HCEC 1CT (cell line): ENCODE measurements around the gene KCNK7.

Experiments
- DNase-seq: peaks from one replicate; pipeline ENCODE4 v3.0.0-alpha.2; 2017

Gene KCNK7

GRCh38 chr11:65554057-65554818, 41.4 kb downstream of the KCNK7 start:
- DNase-seq: no peak

GRCh38 chr11:65553301-65554001, 42.1 kb downstream of the KCNK7 start:
- no peak for DNase-seq

GRCh38 chr11:65552388-65552951, 43.1 kb downstream of the KCNK7 start:
- DNase-seq: no peak

DNA sequence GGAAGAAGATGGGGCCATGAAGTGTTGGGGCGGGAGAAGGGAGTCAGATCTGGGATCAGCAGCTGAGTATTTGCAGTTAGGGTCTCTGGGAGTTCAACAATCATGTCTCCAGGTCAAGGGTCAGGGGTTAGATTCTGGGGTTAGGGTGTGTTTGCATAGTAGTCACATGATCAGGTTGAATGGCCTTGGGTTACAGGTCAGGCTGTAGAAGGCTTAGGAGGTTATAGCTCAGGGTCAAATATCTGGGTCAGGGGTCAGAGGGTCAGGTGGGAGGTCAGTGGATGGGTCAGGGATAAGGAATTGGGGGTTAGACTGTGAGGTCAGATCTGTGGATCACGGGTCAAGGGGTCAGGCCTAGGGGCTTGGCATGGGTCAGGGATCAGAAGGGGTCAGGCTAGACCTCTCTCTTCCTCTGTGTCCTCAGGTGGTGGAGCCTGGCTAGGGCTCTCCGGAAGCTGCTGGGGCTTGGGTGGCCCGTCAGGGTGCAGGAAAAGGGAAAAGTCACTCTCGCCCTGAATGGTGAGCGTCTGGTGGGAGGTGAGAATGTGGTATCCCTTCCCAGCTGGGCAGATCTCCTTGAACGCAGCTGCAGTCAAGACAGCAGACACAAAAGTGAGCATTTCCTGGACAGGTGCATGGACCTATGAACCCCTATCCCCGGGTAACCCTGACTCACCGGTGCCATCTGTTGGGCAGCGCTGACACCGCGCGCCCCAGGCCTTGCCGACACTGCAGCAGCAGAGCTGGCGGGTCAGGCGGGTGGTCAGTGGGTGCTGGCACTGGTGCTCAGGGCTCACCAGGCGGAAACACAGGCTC, 43.8 kb downstream of the KCNK7 start:
- no peak for DNase-seq

- no peak for DNase-seq
Observed at GRCh38 chr11:65549096-65549495, 46.5 kb downstream of the KCNK7 start.

DNA sequence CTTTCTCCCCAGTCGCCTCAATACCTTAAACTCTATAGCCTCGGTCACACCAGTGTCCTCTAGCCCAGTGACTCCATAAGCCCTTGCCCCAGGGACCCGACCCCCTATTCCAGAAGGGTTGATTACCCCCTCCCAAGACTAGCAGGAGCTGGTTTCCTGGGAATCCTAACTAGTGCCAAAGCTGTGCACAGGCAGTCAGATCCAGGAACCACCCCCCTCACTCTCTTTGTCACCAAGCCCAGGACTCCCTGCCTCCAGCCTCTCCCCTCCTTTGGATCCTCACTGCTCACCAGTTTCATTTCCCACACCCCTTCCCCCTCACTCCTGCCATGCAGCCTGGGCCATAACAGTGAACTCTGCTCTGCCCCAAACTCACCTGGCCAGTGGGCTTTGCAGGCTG, 47.2 kb downstream of the KCNK7 start:
- DNase-seq: no peak

DNA sequence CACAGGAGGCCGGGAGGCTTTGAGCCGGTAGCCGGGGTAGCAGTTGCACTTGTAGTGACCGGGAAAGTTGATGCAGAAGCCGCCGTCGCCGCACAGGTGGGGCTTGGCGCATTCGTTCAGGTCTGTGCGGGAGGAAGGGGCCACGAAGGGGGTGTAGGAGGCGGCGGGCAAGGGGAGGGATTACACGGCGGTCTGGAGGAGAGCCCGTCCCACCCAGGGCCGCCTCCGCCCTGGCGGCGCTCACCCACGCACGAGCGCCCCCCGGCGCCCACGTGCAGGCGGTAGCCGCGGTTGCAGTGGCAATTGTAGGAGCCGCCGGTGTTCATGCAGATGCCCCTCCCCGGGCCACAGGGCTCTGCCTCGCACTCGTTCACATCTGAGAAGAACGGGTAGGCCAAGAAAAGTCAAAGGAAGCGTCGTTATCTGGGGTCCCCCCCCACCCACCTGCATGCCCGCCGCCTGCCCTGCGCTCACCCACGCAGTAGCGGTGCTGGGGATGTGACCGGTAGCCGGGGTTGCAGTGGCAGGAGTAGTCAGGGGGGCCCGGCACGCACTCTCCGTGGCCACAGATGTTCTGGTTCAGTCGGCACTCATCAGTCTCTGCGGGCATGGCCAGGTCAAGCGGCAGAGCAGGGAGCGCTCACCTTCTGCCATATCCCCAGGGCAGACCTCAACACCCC, 48.0 kb downstream of the KCNK7 start:
- DNase-seq: no peak

DNA sequence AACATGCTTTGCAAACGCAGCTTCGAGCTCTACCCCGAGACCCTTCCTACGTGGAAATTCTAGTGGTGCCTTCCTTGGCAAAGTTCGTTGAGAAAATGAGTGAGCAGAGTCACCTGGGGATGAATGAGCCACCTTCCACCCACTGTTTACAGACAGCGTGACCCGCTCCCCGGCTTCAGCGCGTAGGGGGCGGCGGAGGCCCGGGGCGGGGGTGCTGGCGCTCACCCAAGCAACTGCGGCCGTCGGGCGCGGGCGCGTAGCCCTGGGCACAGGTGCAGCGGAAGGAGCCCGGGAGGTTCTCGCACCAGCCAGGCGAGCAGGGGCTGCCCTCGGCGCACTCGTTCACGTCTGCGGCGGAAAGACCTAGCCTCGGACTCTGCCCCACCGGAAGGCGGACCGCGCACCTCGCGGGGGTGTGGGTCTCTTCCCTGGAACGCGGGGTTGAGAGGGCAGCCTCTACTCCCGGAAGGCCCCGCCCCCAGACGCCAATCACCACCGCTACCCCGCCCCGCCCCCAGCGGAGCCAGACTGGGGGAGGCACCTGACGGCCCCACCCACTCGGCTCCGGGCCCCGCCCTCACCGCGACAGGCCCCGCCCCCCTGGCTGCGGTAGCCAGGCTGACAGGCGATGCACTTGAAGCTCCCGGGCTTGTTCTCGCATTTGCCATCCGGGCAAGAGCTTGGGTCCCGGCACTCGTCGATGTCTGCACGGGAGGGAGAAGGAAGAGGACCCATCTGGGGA, 49.2 kb downstream of the KCNK7 start:
- no peak for DNase-seq

DNA sequence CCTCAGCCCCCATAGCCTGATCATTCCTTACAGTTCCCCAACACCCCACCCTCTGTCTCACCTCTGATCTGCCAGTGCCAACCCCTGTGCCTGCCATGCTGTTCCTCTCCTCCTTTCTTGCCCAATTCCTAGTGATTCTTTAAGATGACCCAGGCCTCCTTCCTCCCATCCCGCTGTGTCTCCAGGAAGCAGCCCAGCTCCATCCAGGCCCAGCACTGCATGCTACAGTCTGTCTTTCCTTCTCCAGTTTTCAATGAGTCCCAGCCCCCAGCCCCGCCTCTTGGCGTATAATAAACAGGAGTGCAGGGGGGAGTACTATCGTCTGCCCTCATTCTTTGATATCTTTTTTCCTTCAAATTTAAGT, 49.8 kb downstream of the KCNK7 start:
- no peak for DNase-seq
